Measurements from ENCODE around the gene VPREB3.
"Not testable (repeated sequence)": the region's sequence is repeated elsewhere in the genome, so short reads cannot be mapped to it uniquely, and the experiment has no call there.

Gene VPREB3

DNA sequence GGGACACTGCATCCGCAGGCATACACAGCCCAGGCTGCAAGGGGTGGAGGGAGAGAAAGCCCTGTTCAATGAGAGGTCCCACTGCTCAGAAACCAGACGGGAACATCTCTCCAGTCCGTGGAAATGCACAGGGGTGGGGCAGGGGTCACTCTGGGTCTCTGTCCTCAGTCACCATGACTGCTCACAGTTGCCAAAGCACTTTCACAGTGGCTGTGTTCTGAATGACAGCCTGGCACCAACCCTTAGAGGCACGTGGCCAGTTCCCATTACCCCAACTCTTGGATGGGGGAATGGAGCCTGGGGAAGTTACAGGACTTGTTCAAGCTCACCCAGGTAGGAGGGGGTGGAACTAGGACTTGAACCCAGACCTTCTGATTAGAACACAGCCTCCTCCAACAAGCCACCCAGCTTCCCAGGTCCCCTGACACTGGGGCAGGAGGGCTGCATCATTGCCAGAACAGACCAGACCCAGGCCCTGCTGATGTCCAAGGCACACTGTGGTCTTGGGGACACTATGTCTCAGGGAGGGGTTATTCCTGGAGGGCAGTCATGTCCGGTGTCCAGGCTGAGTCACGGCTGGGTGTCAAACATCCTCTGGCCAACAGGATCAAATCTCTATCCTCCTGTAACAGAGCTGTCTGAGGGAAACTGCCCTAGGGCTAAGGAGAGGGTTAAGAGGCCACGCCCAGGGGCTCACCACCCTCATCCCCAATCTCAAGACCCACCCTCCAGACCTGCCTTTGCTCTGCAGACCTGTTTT, 11.5 kb downstream of the VPREB3 start:
- Histone ChIP-seq H3K36me3 (peaks cover 24% of the 10 kb centered on the region), H3K27me3 (no peaks in the 10 kb centered on the region), H3K4me1 (ENCODE audit: control insufficient read depth in 1 of 2, insufficient read depth in 1 of 2, low read depth in 1 of 2, low read length in 1 of 2) (no peaks in the 10 kb centered on the region), H3K9me3 (no peaks in the 10 kb centered on the region), H3K27ac (no peak overlapping the region), H3K4me3 (ENCODE audit: low read depth in 1 of 2, low read length in 1 of 2) (no peak overlapping the region)
- TF ChIP-seq, protein P1, sequence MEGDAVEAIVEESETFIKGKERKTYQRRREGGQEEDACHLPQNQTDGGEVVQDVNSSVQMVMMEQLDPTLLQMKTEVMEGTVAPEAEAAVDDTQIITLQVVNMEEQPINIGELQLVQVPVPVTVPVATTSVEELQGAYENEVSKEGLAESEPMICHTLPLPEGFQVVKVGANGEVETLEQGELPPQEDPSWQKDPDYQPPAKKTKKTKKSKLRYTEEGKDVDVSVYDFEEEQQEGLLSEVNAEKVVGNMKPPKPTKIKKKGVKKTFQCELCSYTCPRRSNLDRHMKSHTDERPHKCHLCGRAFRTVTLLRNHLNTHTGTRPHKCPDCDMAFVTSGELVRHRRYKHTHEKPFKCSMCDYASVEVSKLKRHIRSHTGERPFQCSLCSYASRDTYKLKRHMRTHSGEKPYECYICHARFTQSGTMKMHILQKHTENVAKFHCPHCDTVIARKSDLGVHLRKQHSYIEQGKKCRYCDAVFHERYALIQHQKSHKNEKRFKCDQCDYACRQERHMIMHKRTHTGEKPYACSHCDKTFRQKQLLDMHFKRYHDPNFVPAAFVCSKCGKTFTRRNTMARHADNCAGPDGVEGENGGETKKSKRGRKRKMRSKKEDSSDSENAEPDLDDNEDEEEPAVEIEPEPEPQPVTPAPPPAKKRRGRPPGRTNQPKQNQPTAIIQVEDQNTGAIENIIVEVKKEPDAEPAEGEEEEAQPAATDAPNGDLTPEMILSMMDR (IDR thresholded peaks at IDR 0.05), result no peak

DNA sequence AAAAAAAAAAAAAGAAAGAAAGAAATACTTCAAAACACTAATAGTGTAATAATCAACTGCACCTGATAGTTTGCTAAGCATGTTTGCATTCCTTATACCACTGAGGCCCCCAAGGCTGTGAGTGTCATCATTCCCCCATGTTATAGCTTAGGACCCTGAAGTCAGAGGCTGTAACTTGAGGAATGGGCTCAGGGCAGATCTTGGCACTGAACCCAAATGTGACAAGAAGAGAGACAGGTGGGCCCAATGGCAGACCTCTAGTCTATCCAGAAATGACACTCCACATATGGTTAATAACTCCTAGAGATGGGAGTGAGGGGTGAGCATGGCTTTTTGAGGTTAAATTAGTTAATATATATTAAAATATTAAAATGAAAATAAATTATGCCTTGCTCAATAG, 16.5 kb downstream of the VPREB3 start:
- H3K4me3 ChIP-seq (ENCODE audit: low read depth in 1 of 2, low read length in 1 of 2), result no peak overlapping the region
- H3K27ac ChIP-seq, result no peak overlapping the region
- no peaks in the 10 kb centered on the region for H3K9me3 ChIP-seq
- no peaks in the 10 kb centered on the region for H3K4me1 ChIP-seq (ENCODE audit: control insufficient read depth in 1 of 2, insufficient read depth in 1 of 2, low read depth in 1 of 2, low read length in 1 of 2)
- TF ChIP-seq, protein P1 (IDR thresholded peaks at IDR 0.05), result no peak
- no peaks in the 10 kb centered on the region for H3K27me3 ChIP-seq
- peaks cover 3% of the 10 kb centered on the region for H3K36me3 ChIP-seq

- not testable (repeated sequence) for H3K4me3 ChIP-seq (ENCODE audit: low read depth in 1 of 2, low read length in 1 of 2); H3K27me3 ChIP-seq; H3K27ac ChIP-seq; H3K36me3 ChIP-seq; H3K9me3 ChIP-seq; H3K4me1 ChIP-seq (ENCODE audit: control insufficient read depth in 1 of 2, insufficient read depth in 1 of 2, low read depth in 1 of 2, low read length in 1 of 2)
Observed at GRCh38 chr22:23728108-23728507, 26.1 kb downstream of the VPREB3 start.

- Histone ChIP-seq H3K9me3 (no peaks in the 10 kb centered on the region), H3K4me3 (ENCODE audit: low read depth in 1 of 2, low read length in 1 of 2) (no peak overlapping the region), H3K27ac (no peak overlapping the region), H3K36me3 (no peaks in the 10 kb centered on the region), H3K27me3 (no peaks in the 10 kb centered on the region), H3K4me1 (ENCODE audit: control insufficient read depth in 1 of 2, insufficient read depth in 1 of 2, low read depth in 1 of 2, low read length in 1 of 2) (no peaks in the 10 kb centered on the region)
- TF ChIP-seq, protein P1 (IDR thresholded peaks at IDR 0.05), result no peak
Observed at GRCh38 chr22:23722724-23723123, 31.5 kb downstream of the VPREB3 start.

DNA sequence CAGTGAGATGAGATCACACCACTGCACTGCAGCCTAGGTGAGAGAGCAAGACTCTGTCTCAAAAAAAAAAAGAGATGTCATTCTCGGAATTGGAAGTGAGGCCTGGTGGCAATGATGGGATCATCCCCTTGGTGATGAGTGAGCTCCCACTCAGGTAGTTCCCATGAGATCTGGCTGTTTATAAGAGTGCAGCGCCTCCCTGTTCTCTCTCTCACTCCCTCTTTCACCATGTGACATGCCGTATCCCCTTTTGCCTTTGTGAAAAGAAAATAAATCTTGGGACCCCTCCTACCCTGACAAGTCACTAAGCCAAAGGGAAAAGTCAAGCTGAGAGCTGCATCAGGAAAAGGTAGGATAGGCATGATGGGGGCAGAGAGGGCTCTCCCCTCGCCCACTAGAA, 32.1 kb downstream of the VPREB3 start:
- Histone ChIP-seq H3K27me3 (no peaks in the 10 kb centered on the region), H3K27ac (no peak overlapping the region), H3K4me1 (ENCODE audit: control insufficient read depth in 1 of 2, insufficient read depth in 1 of 2, low read depth in 1 of 2, low read length in 1 of 2) (peaks cover 4 to 5% of the 10 kb centered on the region in 2 experiments), H3K9me3 (no peaks in the 10 kb centered on the region), H3K4me3 (ENCODE audit: low read depth in 1 of 2, low read length in 1 of 2) (no peak overlapping the region), H3K36me3 (no peaks in the 10 kb centered on the region)
- TF ChIP-seq, protein P1 (IDR thresholded peaks at IDR 0.05), result no peak

DNA sequence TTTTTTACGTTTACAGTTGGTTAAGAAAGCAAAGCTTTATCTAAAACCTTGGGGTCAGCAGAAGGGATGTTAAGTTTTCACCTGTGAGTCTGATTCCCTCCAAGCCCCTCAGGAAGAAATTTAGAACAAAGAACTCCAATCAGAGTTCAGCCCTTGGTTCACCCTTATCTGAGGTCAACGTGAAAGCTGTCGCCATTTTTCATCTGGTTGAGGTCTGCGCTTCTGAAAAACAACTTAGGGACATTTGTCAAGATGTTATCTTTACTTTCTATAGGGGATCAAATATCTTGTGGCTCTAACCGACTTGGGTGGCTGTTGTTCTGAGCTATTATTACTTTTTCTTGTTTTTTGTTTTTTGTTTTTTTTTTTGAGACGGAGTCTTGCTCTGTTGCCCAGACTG, 33.4 kb downstream of the VPREB3 start:
- no peaks in the 10 kb centered on the region for H3K9me3 ChIP-seq
- no peak overlapping the region for H3K27ac ChIP-seq
- peaks cover 12% of the 10 kb centered on the region in 2 experiments for H3K4me1 ChIP-seq (ENCODE audit: control insufficient read depth in 1 of 2, insufficient read depth in 1 of 2, low read depth in 1 of 2, low read length in 1 of 2)
- TF ChIP-seq, protein P1 (IDR thresholded peaks at IDR 0.05), result no peak
- no peaks in the 10 kb centered on the region for H3K36me3 ChIP-seq
- no peaks in the 10 kb centered on the region for H3K27me3 ChIP-seq
- no peak overlapping the region for H3K4me3 ChIP-seq (ENCODE audit: low read depth in 1 of 2, low read length in 1 of 2)

All from neutrophil (primary cell).